ENCODE results near the gene GMEB2.

- TF ChIP-seq POLR2A (IDR thresholded peaks at IDR 0.05), result no peak
- TF ChIP-seq CTCF (IDR thresholded peaks at IDR 0.05), result no peak
These were observed 41.0 kb downstream of the GMEB2 start for GRCh38 chr20:63585616-63586565.
